ENCODE results near the gene ITGB3.

Gene ITGB3

GRCh38 chr17:47338026-47338425, 84.4 kb downstream of the ITGB3 start:
- H3K9ac ChIP-seq (ENCODE audit: low read length in 2 of 2), result no peak overlapping the region
- no peak overlapping the region for H3K27ac ChIP-seq (ENCODE audit: low read length)
- H3K9me3 ChIP-seq (ENCODE audit: control insufficient read depth in 2 of 2, low read length in 2 of 2), result no peaks in the 10 kb centered on the region
- no peaks in the 10 kb centered on the region for H3K4me1 ChIP-seq (ENCODE audit: control insufficient read depth, insufficient read depth, low read length)
- H3K27me3 ChIP-seq (ENCODE audit: control insufficient read depth in 1 of 2, insufficient read depth in 2 of 2, low read length in 2 of 2), result no peaks in the 10 kb centered on the region
- peaks cover 2 to 6% of the 10 kb centered on the region in 2 donors for H3K36me3 ChIP-seq (ENCODE audit: control insufficient read depth in 2 of 2, insufficient read depth in 2 of 2, low read length in 2 of 2)
- no peak overlapping the region for H3K4me3 ChIP-seq (ENCODE audit: low read length in 2 of 2)

- Histone ChIP-seq H3K4me1 (ENCODE audit: control insufficient read depth, insufficient read depth, low read length) (no peaks in the 10 kb centered on the region), H3K27me3 (ENCODE audit: control insufficient read depth in 1 of 2, insufficient read depth in 2 of 2, low read length in 2 of 2) (no peaks in the 10 kb centered on the region), H3K36me3 (ENCODE audit: control insufficient read depth in 2 of 2, insufficient read depth in 2 of 2, low read length in 2 of 2) (no peaks in the 10 kb centered on the region), H3K4me3 (ENCODE audit: low read length in 2 of 2) (no peak overlapping the region), H3K9ac (ENCODE audit: low read length in 2 of 2) (no peak overlapping the region), H3K9me3 (ENCODE audit: control insufficient read depth in 2 of 2, low read length in 2 of 2) (no peaks in the 10 kb centered on the region), H3K27ac (ENCODE audit: low read length) (no peak overlapping the region)
These were observed 99.2 kb downstream of the ITGB3 start for GRCh38 chr17:47352848-47353247.

- Histone ChIP-seq H3K36me3 (ENCODE audit: control insufficient read depth in 2 of 2, insufficient read depth in 2 of 2, low read length in 2 of 2) (no peaks in the 10 kb centered on the region), H3K9ac (ENCODE audit: low read length in 2 of 2) (no peak overlapping the region), H3K27me3 (ENCODE audit: control insufficient read depth in 1 of 2, insufficient read depth in 2 of 2, low read length in 2 of 2) (no peaks in the 10 kb centered on the region), H3K4me1 (ENCODE audit: control insufficient read depth, insufficient read depth, low read length) (no peaks in the 10 kb centered on the region), H3K4me3 (ENCODE audit: low read length in 2 of 2) (no peak overlapping the region), H3K9me3 (ENCODE audit: control insufficient read depth in 2 of 2, low read length in 2 of 2) (no peaks in the 10 kb centered on the region), H3K27ac (ENCODE audit: low read length) (no peak overlapping the region)
These were observed 105.0 kb downstream of the ITGB3 start for GRCh38 chr17:47358652-47359051.

Measured in stomach smooth muscle (tissue), 2 donors.